Erythroblast (primary cell): Measurements from ENCODE around the gene POC5.

Experiments used
- GATA1 ChIP-seq: IDR thresholded peaks from 2 replicates; pipeline ENCODE4 v1.6.1; 2011; ENCODE audit warnings: low read depth, mild to moderate bottlenecking, control low read depth, low read length, moderate library complexity
- POLR2A ChIP-seq: IDR thresholded peaks from 2 replicates; pipeline ENCODE4 v1.6.1; 2011; ENCODE audit warnings: mild to moderate bottlenecking, low read length

- TF ChIP-seq POLR2A (no peak), GATA1 (no peak)
Observed at GRCh38 chr5:75734913-75735789, 17.9 kb upstream of the POC5 start.
